HG02885 (cell line): ENCODE measurements around the gene JMJD4.

Source experiments
- ATAC-seq: cut with Tn5 transposase; IDR thresholded peaks from one replicate; pipeline ENCODE4 v1.9.1; 2021; ENCODE audit warnings: mild to moderate bottlenecking; ENCODE audit not compliant: unreplicated experiment, poor library complexity

Gene JMJD4, protein sequence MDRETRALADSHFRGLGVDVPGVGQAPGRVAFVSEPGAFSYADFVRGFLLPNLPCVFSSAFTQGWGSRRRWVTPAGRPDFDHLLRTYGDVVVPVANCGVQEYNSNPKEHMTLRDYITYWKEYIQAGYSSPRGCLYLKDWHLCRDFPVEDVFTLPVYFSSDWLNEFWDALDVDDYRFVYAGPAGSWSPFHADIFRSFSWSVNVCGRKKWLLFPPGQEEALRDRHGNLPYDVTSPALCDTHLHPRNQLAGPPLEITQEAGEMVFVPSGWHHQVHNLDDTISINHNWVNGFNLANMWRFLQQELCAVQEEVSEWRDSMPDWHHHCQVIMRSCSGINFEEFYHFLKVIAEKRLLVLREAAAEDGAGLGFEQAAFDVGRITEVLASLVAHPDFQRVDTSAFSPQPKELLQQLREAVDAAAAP

GRCh38 chr1:227734856-227735538, at the start of gene JMJD4, which contains the start of gene SNAP47:
JMJD4 (minus strand) TSS chr1:227735302; CDS start chr1:227735273, 29 bp downstream.
SNAP47 (plus strand) TSS chr1:227735435; CDS start chr1:227747737, 12,302 bp downstream.
- peak; percentile 91 for ATAC-seq

GRCh38 chr1:227782226-227782625, 47.1 kb upstream of the JMJD4 start:
- ATAC-seq, result no peak

- no peak for ATAC-seq
Observed at GRCh38 chr1:227781314-227781930, 46.3 kb upstream of the JMJD4 start.

DNA sequence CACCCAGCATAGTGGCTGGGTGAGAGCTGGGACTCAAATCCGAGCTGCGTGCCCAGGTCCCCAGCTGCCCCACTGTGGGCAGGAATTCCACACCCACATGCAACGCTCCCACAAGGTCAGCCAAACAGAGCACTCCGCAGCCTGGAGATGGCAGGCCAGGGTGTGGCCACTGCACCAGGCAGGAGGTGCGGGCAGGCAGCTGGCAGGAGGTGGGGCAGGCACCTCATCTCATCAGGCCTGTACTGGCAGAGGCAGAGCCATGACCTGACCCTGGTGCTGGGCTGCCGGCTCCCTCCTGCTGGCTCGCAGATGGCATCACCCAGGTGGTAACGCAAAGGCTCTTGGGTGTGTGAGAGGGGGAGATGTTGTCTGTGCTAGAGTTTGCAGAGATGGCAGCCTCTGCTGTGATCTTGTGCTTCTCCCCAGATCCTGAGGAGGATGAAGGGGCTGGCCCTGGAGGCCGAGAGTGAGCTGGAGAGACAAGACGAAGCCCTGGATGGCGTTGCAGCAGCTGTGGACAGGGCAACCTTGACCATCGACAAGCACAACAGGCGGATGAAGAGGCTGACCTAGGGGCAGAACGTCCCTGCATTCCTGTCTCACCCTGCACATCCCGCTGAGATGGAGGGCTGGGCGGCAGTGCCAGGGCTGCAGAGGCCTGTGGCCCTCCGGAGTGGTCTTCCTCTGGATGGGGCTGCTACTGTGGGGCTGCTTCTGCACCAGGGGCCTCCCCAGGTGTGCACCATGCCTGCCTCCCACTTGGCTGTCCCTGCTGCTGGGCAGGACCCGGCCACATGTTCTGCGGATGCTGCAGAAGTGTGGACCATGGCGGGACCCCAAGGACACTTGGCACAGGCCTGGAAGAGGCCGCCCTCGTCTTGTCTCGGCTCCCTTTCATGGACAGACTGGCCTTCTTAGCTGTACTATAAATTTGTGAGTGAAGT, 45.3 kb upstream of the JMJD4 start:
- ATAC-seq, result no peak

- no peak for ATAC-seq
Observed at GRCh38 chr1:227779685-227780084, 44.6 kb upstream of the JMJD4 start.

DNA sequence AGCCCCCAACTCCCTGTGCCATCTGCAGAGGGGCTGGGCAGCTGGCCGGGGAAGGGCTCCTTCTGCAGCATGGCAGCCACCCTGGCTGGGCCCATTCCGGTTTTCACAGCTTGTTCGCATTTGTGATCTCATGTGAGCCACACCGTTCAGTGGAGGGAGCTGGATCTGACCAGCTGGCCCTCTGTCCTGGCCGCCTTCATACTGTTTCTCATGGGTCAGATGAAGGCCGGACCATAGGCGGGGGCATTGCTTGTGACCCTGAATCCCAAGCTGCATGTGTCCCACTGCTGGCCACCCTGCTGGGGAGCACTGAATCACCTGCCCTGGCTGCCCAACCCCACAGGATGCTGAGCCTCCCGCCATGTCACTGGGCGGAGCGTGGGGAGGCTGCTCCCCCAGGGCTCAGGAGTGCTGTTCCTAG, 43.9 kb upstream of the JMJD4 start:
- no peak for ATAC-seq

- no peak for ATAC-seq
Observed at GRCh38 chr1:227778401-227778947, 43.4 kb upstream of the JMJD4 start.

- no peak for ATAC-seq
Observed at GRCh38 chr1:227777646-227778045, 42.5 kb upstream of the JMJD4 start.

- ATAC-seq, result no peak
Observed at GRCh38 chr1:227777156-227777555, 42.1 kb upstream of the JMJD4 start.

GRCh38 chr1:227776331-227776771, 41.2 kb upstream of the JMJD4 start:
- ATAC-seq, result no peak

DNA sequence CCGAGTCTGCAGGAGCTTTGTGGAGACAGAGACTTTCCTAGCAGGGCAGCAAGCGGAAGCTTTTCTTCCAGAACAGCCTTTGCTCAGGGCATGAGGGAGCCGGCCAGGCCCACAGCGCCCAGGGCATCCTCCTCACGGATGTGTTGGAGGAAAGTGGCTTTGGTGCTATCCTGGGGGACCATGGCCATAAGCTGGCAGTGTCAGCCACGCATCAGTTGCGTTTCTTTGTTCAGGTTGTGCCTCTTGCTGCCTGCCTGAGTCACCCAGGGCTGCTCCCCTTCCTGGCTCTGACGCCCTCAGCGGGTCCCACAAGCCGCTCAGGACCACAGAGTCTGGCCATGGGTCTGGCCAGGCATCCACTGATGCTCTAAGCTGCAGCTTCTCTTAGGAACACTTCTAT, 40.7 kb upstream of the JMJD4 start:
- no peak for ATAC-seq

DNA sequence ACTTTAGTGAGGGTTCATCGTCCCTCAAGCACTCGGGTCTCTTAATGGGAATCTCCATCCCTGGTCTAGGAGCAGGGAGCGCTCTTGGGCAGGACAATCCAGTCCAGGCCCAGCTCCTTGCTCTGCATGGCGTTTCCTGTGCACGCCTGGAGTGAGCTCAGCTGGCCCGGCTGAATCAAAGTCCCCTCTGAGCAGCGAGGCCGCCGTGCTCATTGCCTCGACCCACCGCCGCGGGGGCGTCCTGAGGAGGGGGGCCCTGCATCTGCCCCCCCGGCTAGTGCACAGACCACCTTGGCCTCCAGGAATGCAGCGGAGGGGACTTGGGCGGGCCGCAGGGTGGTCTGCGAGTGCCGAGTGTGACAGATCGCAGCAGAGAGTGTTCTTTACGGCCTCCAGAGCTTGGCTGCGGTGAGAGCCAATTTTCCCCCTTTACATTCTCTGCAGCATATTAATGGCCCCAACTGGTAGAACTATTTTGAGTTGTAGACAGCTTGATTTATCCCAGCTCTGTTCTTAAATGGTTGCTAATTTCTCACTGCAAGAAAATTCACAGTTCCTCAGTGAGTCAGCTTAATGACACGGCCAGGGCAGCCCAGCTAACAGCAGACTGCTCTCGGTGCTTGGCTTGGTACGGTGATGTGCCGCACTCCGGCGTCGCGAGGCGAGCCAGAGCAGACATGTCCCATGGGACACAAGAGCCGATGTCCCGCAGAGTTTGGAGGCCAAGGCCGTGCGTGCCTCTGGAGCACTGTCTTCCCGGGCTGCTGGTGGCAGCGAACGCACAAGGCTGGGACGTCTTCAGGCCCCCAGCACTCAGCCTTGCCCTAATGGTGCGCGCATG, 39.9 kb upstream of the JMJD4 start:
- ATAC-seq, result no peak

GRCh38 chr1:227774051-227774731, 39.1 kb upstream of the JMJD4 start:
- ATAC-seq, result no peak

DNA sequence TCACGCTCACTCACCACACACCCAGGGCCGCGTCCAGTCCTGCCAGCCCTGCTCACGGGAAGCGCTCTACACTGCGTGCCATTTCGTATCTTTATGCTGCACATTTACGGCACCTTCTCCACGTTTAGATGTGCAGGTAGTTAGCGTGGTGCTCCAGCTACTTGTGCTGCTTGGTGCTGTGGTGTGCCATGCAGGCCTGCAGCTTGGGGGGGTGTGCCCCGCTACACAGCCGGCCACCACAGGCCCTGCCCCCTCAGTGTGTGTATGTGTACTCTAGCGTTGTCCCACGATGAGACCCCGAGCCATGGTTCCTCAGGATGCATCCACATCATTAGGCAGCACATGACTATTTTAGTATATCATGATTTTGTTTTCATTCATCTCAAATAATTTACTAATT, 38.5 kb upstream of the JMJD4 start:
- no peak for ATAC-seq

DNA sequence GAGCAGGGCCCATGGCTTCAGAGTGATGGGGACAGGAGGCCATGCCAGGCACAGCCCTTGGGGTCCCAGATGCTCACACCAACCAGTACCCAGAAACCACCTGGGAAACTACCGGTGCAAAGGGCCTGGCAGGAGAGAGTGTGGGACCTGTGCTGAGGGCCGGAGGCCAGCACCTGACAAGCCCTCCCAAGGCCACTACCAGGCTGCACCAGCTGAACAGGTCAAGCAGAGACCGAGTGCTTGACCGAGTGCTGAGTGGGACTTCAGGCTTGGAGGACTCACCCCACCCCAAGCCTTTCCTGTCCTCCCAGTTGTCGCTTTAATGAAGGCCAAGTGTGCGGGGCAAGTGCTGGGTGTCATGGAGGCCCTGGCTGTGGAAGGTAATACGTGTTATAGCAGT, 36.7 kb upstream of the JMJD4 start:
- ATAC-seq, result no peak

GRCh38 chr1:227771326-227771725, 36.2 kb upstream of the JMJD4 start:
- ATAC-seq, result no peak

GRCh38 chr1:227770812-227771211, 35.7 kb upstream of the JMJD4 start:
- no peak for ATAC-seq

DNA sequence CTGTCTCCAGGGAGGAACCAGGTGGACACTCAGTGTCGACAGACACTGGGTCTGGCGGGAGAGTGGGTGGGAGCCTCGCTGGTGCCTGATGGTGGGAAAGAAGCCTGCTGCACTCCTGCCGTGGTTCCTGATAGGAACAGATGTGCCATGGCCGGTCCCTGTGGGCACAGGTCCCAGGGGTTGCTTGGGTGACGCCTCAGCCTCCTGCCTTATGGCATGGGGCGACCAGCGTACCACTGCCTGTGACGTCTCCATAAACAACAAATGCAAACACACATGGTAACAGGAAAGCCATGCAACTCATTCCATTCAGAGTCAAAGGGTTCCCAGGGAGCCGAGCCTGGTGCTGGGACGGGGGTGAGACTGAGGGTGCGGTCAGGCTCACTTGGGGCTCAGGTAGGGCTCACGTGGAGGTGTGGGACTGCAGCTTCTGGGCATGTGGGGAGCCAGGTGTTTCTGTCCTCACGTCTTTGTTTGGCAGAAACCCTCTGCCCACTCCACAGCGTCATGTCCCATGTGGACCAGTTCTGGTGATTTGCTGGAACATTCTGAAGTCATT, 34.9 kb upstream of the JMJD4 start:
- no peak for ATAC-seq
